ENCODE measurements around the gene RAPGEF4.

DNA sequence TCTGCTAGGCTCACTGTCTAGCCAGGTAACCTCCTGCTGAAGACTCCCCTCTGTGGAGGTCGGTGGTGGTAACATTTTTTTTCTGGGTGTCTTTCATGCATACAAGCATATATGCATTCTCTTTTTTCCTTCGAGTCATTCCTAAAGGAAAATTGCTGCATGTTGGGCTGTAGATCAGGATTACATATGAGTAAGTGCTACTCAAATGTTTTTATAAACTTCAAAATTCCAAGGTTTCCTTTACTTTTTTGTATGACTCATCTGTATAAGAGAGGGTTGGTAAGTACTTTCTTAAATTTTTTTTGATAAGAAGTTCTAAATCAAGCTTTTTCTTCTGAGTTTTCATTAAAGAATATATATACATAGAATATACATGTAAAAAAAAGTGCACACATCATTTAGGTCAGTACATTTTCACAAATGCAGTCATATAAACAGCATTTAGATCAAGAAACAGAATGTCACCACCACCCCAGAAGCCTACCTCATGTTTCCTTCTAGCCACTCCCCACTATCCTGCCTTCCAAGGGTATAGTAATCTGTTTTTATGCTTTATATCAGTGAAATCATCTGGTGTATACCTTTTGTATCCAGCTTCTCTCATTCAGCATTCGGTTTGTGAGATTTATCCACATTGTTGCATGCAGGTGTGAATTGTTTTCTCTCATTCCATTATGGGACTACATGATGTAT is 212.0 kb downstream of the RAPGEF4 start:
- TF ChIP-seq POLR2A (IDR thresholded peaks at IDR 0.05), result no peak
- TF ChIP-seq, protein P1, sequence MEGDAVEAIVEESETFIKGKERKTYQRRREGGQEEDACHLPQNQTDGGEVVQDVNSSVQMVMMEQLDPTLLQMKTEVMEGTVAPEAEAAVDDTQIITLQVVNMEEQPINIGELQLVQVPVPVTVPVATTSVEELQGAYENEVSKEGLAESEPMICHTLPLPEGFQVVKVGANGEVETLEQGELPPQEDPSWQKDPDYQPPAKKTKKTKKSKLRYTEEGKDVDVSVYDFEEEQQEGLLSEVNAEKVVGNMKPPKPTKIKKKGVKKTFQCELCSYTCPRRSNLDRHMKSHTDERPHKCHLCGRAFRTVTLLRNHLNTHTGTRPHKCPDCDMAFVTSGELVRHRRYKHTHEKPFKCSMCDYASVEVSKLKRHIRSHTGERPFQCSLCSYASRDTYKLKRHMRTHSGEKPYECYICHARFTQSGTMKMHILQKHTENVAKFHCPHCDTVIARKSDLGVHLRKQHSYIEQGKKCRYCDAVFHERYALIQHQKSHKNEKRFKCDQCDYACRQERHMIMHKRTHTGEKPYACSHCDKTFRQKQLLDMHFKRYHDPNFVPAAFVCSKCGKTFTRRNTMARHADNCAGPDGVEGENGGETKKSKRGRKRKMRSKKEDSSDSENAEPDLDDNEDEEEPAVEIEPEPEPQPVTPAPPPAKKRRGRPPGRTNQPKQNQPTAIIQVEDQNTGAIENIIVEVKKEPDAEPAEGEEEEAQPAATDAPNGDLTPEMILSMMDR (IDR thresholded peaks at IDR 0.05), result no peak

All from tibial nerve (tissue), 3 donors.